Stimulated activated naive CD8-positive, alpha-beta T cell treated with anti-CD3 and anti-CD28 coated beads, Interleukin-15, Interleukin-2, amounts not matched to agents 100 U/mL and 50 U/mL, for 24 hours (primary cell): ENCODE results near the gene GDPGP1.
"Not testable (repeated sequence)": the region's sequence is repeated elsewhere in the genome, so short reads cannot be mapped to it uniquely, and the experiment has no call there.

Source experiments
- ATAC-seq: fragments of 150-1000 bp; cut with Tn5 transposase; one replicate; pipeline ENCODE4 v1.10.0; 2021
- DNase-seq: peaks from one replicate; pipeline ENCODE4 v3.0.0; 2021

The GDPGP1 gene

DNA sequence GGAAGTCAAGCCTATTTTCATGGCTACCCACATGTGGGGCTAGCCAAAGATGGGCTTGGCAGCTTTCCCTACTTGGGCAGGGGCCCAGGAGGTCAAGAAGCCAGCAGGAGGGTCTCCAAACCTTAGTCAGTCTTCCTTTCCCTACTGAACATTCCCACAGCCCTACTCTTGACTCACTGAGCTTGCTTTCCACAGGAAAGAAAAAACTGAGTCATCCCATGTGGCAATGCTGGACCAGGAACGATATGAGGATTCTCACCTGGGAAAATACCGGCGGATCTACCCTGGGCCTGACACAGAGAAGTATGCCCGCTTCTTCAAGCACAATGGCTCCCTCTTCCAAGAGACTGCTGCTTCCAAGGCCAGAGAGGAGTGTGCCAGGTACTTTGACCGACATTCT is 27.8 kb downstream of the GDPGP1 start:
- DNase-seq (no peak), ATAC-seq (no peak)

DNA sequence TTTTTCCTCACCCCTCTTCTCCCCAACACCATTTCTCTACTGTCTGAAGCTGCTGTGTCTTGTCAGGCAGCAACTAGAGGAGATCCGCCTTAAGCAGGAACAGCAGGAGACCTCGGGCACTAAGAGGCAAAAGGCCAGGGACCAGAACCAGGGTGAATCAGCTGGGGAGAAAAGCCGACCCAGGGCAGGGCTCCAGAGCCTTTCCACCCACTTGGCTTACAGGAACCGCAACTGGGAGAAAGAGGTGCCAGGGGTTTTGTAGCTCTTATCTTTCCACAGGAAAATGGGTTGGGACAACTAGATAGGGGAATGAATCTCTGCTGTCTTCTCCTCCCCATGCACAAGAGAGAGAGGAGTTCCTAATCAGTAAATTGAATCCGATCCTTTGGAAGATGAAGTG is 28.4 kb downstream of the GDPGP1 start:
- DNase-seq = no peak
- ATAC-seq = no peak

DNA sequence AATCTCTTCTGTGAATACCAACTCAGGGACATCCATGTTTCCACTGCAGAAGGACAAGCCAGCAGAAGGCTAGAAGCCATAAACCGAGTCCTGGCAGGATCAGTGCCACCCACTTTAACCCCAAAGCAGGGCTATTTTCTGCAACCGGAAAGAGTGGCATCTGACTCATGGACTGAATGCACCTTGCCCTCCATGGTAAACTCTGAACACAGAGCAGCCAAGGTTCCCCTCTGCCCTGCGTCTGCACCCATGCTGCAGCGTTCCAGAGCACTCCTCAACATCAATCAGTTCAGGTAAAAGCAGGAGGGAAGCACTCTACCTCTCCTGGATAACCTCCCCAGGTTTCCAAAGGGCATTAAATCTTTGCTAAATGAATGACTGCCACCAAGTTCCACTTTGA is 30.7 kb downstream of the GDPGP1 start:
- ATAC-seq = peak; percentile 60
- DNase-seq = peak; percentile 40

DNA sequence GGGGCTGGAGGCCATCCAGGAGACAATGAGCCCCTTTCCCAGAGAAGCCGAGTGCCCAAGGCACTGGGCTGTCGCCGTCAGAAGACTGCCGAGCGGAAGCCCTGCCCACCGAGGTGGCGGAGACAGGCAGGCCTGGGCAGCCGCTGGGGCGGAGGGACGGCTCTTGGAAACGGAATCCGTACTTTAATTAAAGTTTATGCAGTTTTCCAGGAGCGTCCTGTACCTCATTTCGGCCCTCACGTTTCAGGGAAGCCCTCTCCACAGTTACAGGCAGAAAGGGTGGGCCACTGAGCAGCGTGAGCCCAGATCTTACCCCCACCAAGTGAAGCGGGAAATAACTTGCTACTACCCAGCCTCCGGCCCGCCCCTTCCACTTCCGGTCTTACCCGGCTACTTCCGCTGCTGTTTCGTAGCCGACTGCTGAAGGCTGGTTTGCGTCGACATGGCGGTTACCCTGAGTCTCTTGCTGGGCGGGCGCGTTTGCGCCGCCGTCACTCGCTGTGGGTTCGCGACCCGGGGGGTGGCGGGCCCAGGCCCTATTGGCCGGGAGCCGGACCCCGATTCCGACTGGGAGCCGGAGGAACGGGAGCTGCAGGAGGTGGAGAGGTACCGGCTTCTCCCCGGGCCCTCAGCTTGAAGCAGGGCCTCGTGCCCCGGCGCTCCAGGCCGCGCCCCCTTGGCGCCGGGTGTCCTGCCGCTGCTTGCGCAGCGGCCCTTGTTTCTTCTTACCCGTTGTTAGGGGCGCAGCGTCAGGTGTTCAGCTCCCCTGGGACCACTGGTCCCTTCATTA is 31.5 kb downstream of the GDPGP1 start, which contains the start of gene NGRN:
Gene NGRN, plus strand, starts transcription at position 402 of the 790 bp plus-strand sequence. Its CDS starts 41 bp downstream, at position 443.
- peak; percentile 93 for ATAC-seq
- peak; percentile 92 for DNase-seq

DNA sequence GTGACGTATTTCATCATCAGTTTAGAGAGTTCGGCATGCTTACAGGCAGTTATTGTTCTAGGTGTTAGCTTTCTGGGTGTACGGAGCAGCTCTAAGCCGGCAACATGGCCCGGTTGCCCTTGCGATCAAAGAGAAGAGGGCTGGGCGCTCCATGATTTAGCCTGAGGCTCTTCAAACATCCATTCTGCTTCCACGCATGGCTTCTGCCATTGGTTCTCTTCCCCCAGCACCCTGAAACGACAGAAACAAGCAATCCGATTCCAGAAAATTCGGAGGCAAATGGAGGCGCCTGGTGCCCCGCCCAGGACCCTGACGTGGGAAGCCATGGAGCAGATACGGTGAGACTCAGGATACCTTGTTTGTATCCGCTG is 32.0 kb downstream of the GDPGP1 start:
- peak; percentile 61 for DNase-seq
- ATAC-seq = peak; percentile 21

DNA sequence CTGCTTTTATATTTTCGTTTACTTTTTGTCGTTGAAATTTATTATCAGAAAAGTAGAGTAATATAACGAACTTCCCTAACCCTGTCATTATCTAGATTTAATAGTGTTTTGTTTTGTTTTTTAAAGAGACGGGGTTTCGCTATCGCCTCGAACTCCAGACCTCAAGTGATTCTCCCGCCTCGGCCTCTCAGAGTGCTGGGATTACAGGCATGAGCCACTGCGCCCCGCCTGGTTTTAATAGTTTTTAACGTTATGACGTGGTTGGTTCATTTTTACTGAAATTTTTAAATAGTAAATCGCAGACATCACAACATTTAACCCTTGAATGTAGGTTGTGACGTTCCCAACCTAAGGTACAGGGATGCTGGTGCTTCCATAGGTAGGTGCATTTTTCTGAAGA is 32.5 kb downstream of the GDPGP1 start:
- DNase-seq = peak; percentile 26
- ATAC-seq = no peak

DNA sequence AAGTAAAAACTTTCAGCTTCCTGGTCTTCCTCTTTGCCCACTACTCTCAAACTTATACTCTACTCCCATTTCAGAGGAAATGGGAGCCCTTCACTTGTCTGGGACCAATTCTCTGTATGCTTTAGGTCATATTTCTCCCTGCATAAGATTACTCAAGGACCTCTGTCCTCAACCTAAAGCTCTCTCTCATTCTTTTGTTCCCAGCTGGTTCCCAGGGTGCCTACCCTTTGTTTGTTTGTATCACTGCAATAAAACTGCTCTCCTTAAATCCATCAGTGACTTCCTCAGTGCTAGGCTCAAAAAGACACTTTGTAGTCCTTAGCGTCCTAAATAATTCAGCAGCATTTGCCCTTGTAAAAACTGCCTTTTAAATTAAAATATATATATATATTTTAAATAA is 34.4 kb downstream of the GDPGP1 start:
- DNase-seq (no peak), ATAC-seq (no peak)

DNA sequence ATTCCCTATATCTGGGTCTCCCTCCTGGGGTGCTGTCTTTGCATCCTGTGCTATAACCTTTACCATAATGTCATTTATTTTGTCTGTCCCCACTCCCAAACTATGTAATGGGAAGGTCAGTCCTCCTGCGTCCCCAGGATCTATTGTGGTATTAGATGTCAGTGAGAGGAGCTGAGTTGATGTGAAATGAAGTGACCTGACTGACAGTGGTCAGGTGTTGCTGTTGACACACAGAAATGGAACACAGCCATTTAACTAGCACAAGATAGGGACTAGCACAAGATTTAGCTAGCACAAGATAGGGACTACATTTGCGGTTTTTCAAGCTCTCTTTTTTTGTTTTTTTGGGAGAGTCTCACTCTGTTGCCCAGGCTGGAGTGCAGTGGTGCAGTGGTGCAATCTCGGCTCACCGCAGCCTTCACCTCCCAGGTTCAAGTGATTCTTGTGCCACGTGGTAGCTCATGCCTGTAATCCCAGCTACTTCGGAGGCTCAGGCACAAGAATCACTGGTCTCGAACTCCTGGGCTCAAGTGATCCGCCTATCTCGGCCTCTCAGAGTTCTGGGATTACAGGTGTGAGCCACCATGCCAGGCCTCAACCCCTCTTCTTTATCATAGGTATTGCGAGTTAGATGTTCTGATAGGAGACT is 36.6 kb downstream of the GDPGP1 start:
- ATAC-seq = no peak
- DNase-seq = no peak

DNA sequence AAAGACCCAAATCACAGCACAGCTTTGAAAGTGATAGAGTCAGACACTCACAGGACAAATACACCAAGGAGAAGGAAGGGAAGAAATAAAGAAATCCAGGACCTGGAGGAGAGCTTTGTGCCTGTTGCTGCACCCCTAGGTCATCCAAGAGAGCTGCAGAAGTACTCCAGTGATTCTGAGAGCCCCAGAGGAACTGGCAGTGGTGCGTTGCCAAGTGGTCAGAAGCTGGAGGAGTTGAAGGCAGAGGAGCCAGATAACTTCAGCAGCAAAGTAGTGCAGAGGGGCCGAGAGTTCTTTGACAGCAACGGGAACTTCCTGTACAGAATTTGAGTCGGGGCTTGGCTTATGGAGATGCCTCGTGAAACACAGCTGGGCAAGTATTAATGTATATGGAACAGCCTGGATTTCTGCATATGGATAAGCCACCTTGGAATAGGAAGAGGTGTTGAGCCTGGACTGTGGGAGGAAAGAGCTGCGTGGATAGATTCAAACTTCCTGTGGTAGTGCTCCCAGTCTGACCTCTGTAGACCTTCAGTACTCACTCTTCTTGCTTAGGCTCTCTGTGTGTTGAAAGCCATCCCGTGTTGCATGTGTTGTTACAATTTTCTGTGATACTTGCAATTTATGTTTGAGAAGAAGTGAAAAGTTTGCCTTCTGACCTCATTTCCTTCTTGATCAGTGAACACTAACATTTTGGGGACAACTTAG is 37.6 kb downstream of the GDPGP1 start:
- no peak for DNase-seq
- no peak for ATAC-seq

DNA sequence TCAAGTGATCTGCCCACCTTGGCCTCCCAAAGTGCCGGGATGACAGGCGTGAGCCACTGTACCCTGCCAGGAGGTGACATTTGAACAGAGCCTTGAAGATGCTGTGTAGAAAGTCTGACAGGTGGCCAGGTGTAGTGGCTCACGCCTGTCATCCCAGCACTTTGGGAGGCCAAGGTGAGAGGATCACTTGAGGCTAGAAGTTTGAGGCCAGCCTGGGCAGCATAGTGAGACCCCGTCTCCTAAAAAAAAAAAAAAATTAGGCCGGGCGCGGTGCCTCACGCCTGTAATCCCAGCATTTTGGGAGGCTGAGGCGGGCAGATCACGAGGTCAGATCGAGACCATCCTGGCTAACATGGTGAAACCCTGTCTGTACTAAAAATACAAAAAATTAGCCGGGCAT is 44.5 kb downstream of the GDPGP1 start:
- ATAC-seq = not testable (repeated sequence)

DNA sequence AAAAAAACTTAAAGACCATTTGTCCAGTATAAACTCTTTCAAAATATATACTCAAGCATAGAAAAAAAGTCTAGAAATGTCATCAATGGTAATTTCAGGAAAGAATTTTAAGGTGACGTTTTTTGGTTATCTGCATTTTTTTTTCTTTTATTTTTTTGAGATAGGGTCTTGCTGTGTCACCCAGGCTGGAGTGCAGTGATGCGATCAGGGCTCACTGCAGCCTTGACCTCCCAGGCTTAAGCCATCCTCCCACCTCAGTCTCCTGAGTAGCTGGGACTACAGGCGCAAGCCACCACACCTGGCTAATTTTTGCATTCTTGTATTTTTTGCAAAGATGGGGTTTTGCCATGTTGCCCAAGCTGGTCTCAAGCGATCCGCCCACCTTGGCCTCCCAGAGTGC is 46.7 kb downstream of the GDPGP1 start:
- ATAC-seq, DNase-seq: not testable (repeated sequence)

More for the DNA sequence above, 44.5 kb downstream of the GDPGP1 start:
- not testable (repeated sequence) for DNase-seq

DNA sequence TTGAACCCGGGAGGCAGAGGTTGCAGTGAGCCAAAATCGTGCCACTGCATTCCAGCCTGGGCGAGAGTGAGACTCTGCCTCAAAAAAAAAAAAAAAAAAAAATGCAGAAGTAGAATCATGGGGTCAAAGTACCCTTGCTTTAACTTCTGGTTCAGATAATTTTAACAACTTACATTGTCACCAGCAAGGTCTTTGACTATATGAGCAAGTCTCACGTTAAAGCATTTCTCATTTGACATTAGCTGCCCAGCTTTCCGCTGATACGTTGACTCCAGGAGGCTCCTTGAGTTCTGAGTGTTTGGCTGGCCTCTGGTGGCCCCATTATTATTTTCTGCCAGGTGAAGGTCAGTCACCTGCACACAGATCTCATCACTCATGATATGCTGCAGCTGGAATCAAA is 47.6 kb downstream of the GDPGP1 start:
- ATAC-seq, DNase-seq: not testable (repeated sequence)

DNA sequence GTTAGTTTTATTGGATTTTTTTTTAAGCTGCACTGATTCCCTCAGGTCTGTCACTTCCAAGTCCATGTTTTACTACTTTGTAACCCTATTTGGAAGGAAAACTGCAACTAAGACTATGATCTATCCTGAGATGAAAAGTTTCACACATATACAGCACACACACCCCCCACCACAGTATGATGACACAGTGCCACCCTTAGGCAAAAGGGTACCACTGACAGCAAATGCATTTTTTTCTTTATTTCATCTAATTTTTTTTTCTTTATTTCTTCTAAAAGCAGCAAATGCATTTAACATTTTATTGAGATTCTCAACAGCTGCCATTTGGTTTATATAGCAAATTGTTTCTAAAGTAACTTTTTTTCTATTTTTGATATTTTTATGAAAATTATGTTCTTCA is 52.7 kb downstream of the GDPGP1 start:
- peak; percentile 77 for ATAC-seq
- no peak for DNase-seq

DNA sequence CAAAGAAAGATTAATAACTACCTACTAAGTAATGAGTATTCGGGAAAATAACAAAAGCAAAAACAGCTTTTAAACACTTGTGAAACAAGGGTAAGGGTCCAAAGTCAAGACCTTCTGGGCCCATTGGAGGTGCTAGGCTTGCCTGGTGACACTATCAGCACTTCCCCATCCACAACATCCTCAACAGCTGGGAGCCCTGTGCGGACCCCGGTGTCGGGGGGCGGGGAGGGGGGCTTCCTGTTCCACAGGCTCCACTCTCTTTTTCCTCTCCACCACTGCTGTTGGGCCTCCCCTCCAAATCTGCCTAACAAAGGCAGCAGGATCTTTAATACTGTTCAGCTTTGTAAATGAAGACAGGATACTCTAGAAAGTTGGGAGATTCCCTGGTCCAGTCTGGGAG is 53.1 kb downstream of the GDPGP1 start:
- DNase-seq = no peak
- ATAC-seq = no peak

DNA sequence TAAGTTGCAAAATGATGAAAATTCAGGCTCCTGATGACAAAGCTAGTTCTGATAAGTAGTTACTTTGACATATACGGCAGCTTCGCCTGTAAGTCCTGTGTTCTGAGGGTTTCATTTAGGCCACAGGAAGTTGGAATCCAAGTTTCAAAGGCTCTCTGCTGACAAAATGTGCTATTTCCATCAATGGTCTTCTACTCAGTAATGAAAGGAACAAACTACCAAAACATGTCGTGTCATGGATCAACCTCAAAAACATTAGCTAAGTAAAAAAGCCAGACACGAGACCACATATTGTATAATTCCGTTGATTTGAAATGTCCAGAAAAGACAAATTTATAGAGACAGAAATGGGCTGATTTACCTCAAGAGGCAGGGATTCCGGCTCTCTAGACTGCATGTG is 53.9 kb downstream of the GDPGP1 start:
- DNase-seq (no peak), ATAC-seq (no peak)

DNA sequence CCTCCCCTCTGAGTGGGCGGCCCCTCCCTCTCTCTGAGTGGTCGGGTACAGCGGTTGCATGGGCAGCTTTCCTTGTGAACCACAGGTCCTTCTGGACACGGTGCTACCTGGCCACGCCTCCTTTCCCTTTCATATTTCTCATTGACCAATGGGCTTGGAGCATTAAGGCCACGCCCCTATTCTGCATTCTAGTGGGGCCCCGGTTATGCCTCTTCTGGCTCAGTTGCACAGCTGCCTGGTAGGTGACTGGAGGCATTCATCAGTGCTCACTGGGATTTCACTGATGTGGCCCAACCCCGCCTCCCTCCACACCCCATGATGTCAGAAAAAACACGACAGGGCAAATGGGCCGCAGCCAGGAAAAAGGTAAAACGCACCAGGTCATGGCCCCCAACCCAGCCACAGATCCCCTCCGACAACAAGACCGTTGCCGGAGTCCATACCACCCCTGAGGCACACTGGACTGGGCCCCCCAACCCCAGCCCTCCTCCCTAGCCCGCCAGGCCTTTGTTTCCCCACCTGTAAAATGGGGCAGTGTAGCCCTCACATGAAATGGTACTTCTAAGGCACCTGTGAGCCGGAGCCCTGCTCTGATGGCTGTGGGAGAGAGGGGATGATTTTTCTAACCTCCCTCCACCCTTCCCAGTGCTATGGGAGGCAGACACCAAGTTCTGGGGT is 57.8 kb downstream of the GDPGP1 start:
- DNase-seq = peak; percentile 24
- no peak for ATAC-seq

DNA sequence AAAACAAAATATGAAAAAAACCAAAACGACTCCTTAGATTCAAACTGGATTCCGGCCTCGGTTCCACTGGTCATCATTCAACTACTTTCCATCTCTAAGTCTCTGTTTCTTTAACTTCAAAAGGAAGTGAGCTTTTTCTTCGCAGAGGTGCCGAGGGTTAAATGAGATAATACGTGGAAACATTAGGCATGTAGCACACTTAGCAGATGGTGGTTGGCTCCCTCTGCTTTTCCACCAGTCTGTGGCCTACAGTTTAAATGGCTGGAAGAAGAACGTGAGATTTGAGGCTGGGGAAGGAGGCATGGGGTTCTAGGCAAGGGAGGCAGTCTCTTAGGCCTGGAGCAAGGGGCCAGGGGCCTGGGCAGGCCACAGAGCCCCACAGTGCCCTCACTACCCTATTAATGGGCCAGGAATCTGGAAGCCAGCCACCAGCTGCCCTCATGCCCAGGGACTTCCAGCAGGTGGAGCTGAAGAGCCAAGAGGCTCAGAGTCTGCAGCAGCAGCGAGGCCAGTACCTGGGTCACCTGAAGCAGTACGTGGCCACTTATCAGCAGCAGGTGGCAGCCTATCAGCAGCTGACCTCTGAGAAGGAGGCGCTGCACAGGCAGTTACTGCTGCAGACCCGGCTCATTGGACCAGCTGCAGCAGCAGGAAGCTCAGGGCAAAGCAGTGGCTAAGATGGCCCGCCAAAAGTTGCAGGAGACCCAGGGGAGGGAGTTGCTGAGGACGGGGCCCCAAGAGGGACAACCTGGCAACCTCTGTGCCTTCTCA is 59.2 kb downstream of the GDPGP1 start:
- ATAC-seq = peak; percentile 40

DNA sequence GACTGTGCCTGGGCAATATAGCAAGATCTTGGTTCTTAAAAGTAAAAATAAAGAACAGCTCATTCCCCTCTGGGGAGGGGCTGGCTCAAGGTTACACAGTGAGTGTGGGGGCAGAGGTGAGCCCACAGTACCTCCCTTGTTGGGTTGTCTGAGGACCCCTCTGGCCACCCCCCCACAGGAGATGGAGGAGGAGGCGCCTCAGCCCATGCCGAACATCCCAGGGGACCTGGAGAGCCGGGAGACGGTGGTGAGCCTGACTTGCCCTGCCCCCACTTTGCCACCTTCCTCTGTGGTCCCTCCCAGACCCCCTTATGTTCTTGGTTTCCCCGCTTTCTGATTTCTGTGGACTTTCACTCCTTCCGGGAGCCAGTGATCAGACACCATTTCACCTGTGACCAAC is 60.1 kb downstream of the GDPGP1 start:
- ATAC-seq = no peak
- no peak for DNase-seq

More for the DNA sequence above, 59.2 kb downstream of the GDPGP1 start:
- DNase-seq = peak; percentile 80

DNA sequence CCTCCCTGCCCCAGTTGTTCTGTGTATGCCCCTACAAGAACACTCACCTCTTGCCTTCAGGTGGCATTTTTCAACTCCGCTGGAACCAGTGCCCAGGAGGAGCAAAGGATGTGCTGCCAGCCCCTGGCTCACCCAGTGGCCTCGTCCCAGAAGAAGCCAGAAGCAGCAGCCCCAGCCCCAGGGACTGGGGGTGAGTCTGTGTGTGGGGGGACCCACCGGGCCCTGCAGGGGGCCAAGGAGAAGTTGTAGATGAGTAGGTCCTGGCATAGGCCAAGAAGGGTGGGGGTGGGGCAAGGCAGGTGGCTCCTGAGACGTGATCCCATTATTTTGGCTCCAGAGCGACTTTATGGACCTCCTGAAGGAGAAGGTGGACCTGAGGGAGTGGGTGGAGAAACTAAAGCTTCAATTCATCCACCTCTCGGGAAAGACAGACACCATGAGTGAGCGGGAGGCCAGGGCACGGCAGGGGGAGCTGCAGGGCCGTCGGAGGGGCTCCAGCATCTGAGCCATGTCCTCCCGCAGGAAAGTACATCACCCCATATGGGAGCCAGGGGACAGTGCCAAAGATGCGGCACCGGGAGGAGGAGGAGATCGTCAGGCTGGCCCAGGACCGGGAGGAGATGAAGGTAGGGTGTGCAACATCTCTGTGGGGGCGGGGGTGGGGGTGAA is 60.7 kb downstream of the GDPGP1 start:
- no peak for ATAC-seq
- DNase-seq = no peak

DNA sequence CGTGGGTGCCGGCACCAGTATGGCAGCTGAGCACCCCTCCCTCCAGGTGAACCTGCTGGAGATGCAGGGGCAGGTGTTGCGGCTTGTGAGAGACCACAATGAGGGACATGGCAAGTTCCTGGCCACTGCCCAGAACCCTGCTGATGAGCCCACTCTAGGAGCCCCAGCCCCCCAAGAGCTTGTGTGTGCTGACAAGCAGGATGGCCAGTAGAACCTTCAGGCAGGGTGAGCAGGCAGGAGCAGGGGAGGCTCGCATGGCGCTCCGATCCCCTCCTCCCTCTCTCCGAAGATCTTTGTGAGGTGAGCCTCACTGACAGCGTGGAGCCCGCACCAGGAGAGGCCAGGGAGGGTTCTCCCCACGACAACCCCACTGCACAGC is 61.2 kb downstream of the GDPGP1 start:
- ATAC-seq (no peak), DNase-seq (no peak)
